Fibroblast of lung (primary cell): Measurements from ENCODE around the gene FBXO40. TPM values are rescaled to one million over a fixed set of nuclear protein-coding genes. Genes with fewer than 3 reads are reported as not detected.

Experiments used
- DNase-seq, 2 donors: peaks; one replicate each; pipeline versions ENCODE4 v3.0.0 to v3.0.0-alpha.2; 2010; ENCODE audit warnings: low read depth in 2 of 2
- H2AFZ ChIP-seq: 2 replicates; pipeline ENCODE4 v1.5.1; 2012; ENCODE audit warnings: low read length, control low read depth, inconsistent platforms
- H3K27ac ChIP-seq: 2 replicates; pipeline ENCODE4 v1.5.1; 2011; ENCODE audit warnings: low read length, control low read depth; ENCODE audit not compliant: insufficient read depth
- H3K27me3 ChIP-seq: 2 replicates; pipeline ENCODE4 v1.5.1; 2011; ENCODE audit warnings: mild to moderate bottlenecking, low read length; ENCODE audit not compliant: control insufficient read depth, insufficient read depth
- H3K36me3 ChIP-seq: 2 replicates; pipeline ENCODE4 v1.5.1; 2011; ENCODE audit warnings: low read length; ENCODE audit not compliant: control insufficient read depth, insufficient read depth
- H3K4me1 ChIP-seq: 2 replicates; pipeline ENCODE4 v1.5.1; 2011; ENCODE audit warnings: low read length; ENCODE audit not compliant: control insufficient read depth, insufficient read depth; ENCODE audit errors: extremely low read depth
- H3K4me2 ChIP-seq: 2 replicates; pipeline ENCODE4 v1.5.1; 2011; ENCODE audit warnings: low read length, control low read depth; ENCODE audit not compliant: insufficient read depth; ENCODE audit errors: extremely low read depth
- H3K4me3 ChIP-seq, 4 experiments: fragments of 200-600 bp in 1 of 4; sonication (generic) in 1 of 4; replicated peaks in 1 of 4; 2 replicates each; pipeline ENCODE4 v1.5.1; 2011 to 2016; ENCODE audit warnings: low read length in 4 of 4, low read depth in 3 of 4, mild to moderate bottlenecking in 3 of 4, control low read depth in 2 of 4, inconsistent platforms in 1 of 4, mixed read lengths in 1 of 4; ENCODE audit not compliant: insufficient read depth in 1 of 4; ENCODE audit errors: control extremely low read depth in 1 of 4
- H3K79me2 ChIP-seq: 2 replicates; pipeline ENCODE4 v1.5.1; 2012; ENCODE audit warnings: mild to moderate bottlenecking, low read length, inconsistent platforms; ENCODE audit not compliant: control insufficient read depth, insufficient read depth
- H3K9ac ChIP-seq: 2 replicates; pipeline ENCODE4 v1.5.1; 2011; ENCODE audit warnings: mild to moderate bottlenecking, low read length, control low read depth; ENCODE audit not compliant: insufficient read depth
- H3K9me3 ChIP-seq: 2 replicates; pipeline ENCODE4 v1.5.1; 2012; ENCODE audit warnings: low read depth, low read length; ENCODE audit not compliant: control insufficient read depth, insufficient read depth
- H4K20me1 ChIP-seq: 2 replicates; pipeline ENCODE4 v1.5.1; 2011; ENCODE audit warnings: low read length; ENCODE audit not compliant: control insufficient read depth, insufficient read depth; ENCODE audit errors: extremely low read depth
- EZH2 ChIP-seq: IDR thresholded peaks from 2 replicates; pipeline ENCODE4 v1.5.1; 2012; ENCODE audit warnings: low read length, control low read depth, mild to moderate bottlenecking; ENCODE audit errors: missing control alignments
- polyA plus RNA-seq, 2 donors: library from polyadenylated mRNA; depleted of rRNA in 1 of 2; stranded (reverse) in 1 of 2; unstranded in 1 of 2; fragments of >200 nt; gene quantifications; 2 replicates each; pipeline ENCODE4 v1.2.1, GENCODE V29; 2011 to 2012; ENCODE audit warnings: missing spikeins in 1 of 2
- total RNA-seq: library from RNA; depleted of rRNA; stranded (reverse); fragments of >200 nt; gene quantifications from 2 replicates; pipeline ENCODE4 v1.2.1, GENCODE V29; 2014
- TF ChIP-seq, protein P1 (sequence below), 2 donors: IDR thresholded peaks in 1 of 2; conservative IDR thresholded peaks in 1 of 2; 1 replicate in 1 of 2; 2 replicates in 1 of 2; pipeline ENCODE4 v1.5.1; 2011 to 2012; ENCODE audit warnings: low read length in 2 of 2, control low read depth in 1 of 2, inconsistent platforms in 1 of 2, low read depth in 1 of 2, mild to moderate bottlenecking in 1 of 2

FBXO40 gene
- total and polyA plus RNA-seq, 2 donors (not counting 1 experiment from before 2014, with no cell fraction given), result not detected

DNA sequence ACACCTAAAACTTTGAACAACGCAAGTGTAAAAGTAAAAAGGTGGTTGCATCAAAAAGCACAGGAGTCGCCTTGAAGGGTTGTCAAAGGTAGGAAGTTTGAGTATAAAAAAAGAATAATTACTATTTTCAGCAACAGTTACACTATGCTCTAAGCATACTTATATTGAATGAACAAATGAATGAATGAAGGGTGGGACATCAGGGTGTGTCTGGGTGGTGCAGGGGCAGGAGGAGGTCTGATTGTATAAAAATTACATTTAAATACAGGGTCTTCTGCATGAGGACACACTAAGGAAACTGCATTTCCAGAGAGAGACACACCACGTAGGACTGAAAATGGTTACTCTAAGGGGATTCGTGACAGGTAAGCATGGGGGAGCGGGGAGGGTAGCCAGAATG is 25.5 kb upstream of the FBXO40 start, which contains the start of gene ARGFX:
ARGFX (plus strand) TSS at position 301 of the 400 bp plus-strand sequence. CDS start 2,765 bp downstream, outside the sequence.
- Histone ChIP-seq H3K9ac (no peak within 1 kb of the TSS), H3K27ac (no peak within 1 kb of the TSS), H3K4me1 (no peaks in the 10 kb centered on the region), H2AFZ (no peak within 1 kb of the TSS), H3K4me3 (no peak within 1 kb of the TSS), H3K79me2 (no peaks in the 10 kb centered on the region), H4K20me1 (no peaks in the 10 kb centered on the region), H3K9me3 (no peaks in the 10 kb centered on the region), H3K36me3 (no peaks in the 10 kb centered on the region), H3K4me2 (no peak within 1 kb of the TSS), H3K27me3 (no peaks in the 10 kb centered on the region)
- TF ChIP-seq EZH2, result no peak
- TF ChIP-seq, protein P1, sequence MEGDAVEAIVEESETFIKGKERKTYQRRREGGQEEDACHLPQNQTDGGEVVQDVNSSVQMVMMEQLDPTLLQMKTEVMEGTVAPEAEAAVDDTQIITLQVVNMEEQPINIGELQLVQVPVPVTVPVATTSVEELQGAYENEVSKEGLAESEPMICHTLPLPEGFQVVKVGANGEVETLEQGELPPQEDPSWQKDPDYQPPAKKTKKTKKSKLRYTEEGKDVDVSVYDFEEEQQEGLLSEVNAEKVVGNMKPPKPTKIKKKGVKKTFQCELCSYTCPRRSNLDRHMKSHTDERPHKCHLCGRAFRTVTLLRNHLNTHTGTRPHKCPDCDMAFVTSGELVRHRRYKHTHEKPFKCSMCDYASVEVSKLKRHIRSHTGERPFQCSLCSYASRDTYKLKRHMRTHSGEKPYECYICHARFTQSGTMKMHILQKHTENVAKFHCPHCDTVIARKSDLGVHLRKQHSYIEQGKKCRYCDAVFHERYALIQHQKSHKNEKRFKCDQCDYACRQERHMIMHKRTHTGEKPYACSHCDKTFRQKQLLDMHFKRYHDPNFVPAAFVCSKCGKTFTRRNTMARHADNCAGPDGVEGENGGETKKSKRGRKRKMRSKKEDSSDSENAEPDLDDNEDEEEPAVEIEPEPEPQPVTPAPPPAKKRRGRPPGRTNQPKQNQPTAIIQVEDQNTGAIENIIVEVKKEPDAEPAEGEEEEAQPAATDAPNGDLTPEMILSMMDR (conservative IDR thresholded peaks at IDR 0.05 in 1 of 2, IDR thresholded peaks at IDR 0.05 in 1 of 2; ENCODE audit: low read depth in 1 of 2, low read length in 2 of 2), result no peak
- DNase-seq, result no peak

DNA sequence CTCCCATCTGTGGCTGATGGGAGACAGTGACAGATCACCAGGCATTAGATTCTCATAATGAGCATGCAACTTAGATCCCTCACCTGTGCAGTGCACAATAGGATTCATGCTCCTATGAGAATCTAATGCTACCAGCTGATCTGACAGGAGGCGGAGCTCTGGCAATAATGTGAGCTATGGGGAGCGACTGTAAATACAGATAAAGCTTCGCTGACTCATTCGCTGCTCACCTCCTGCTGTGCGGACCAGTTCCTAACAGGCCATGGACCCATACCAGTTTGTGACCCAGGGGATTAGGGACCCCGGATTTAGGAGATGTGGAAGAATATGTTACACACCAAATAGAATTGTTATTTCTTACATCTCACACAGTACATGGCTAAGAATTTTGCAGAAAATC is 18.7 kb upstream of the FBXO40 start:
- peak in 1 of 2 donors; percentile 17 for DNase-seq

DNA sequence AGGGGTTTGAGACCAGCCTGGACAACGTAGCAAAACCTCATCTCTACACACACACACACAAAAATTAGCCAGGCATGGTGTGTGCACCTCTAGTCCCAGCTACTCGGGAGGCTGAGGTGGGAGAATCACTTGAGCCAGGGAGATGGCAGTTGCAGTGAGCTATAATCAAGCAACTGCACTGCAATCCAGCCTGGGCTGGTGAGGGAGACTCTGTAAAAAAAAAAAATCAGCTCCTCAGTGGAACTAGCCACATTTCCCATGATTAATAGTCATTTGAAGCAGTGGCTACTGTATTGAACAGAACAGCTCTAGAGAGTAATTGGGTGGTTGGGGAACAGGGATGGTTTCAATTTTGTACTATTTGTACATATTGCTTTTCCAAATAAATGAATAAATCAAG is 11.5 kb upstream of the FBXO40 start:
- Histone ChIP-seq H3K36me3 (no peaks in the 10 kb centered on the region), H3K9me3 (no peaks in the 10 kb centered on the region), H3K4me2 (no peak overlapping the region), H3K9ac (no peak overlapping the region), H3K79me2 (no peaks in the 10 kb centered on the region), H4K20me1 (no peaks in the 10 kb centered on the region), H3K27ac (no peak overlapping the region), H2AFZ (no peak overlapping the region), H3K4me1 (no peaks in the 10 kb centered on the region), H3K27me3 (no peaks in the 10 kb centered on the region), H3K4me3 (no peak overlapping the region)
- TF ChIP-seq, protein P1 (conservative IDR thresholded peaks at IDR 0.05 in 1 of 2, IDR thresholded peaks at IDR 0.05 in 1 of 2; ENCODE audit: low read depth in 1 of 2, low read length in 2 of 2), result no peak
- no peak for TF ChIP-seq EZH2
- no peak for DNase-seq

More for the DNA sequence above, 18.7 kb upstream of the FBXO40 start:
- H3K79me2 ChIP-seq, result no peaks in the 10 kb centered on the region
- H4K20me1 ChIP-seq, result no peaks in the 10 kb centered on the region
- H3K27ac ChIP-seq, result no peak overlapping the region
- H3K4me2 ChIP-seq, result no peak overlapping the region
- H3K9ac ChIP-seq, result no peak overlapping the region
- H2AFZ ChIP-seq, result no peak overlapping the region
- no peaks in the 10 kb centered on the region for H3K36me3 ChIP-seq
- no peaks in the 10 kb centered on the region for H3K9me3 ChIP-seq
- no peaks in the 10 kb centered on the region for H3K27me3 ChIP-seq
- H3K4me1 ChIP-seq, result no peaks in the 10 kb centered on the region
- TF ChIP-seq, protein P1 (conservative IDR thresholded peaks at IDR 0.05 in 1 of 2, IDR thresholded peaks at IDR 0.05 in 1 of 2; ENCODE audit: low read depth in 1 of 2, low read length in 2 of 2), result no peak
- no peak for TF ChIP-seq EZH2
- no peak overlapping the region for H3K4me3 ChIP-seq
